ENCODE data around the gene POLR1E.
"Not testable (repeated sequence)": the region's sequence is repeated elsewhere in the genome, so short reads cannot be mapped to it uniquely, and the experiment has no call there.

Gene POLR1E

GRCh38 chr9:37464426-37465248 is 21.1 kb upstream of the POLR1E start:
- peak; percentile 94 for DNase-seq

- DNase-seq: peak; percentile 94
Measured at GRCh38 chr9:37465249-37466036, 20.3 kb upstream of the POLR1E start, which contains the start of gene ZBTB5. TSS of gene ZBTB5 (minus strand) at chr9:37465450. CDS start at chr9:37442551, 22,899 bp downstream.

- DNase-seq: peak; percentile 96
Measured at GRCh38 chr9:37466037-37466709, 19.6 kb upstream of the POLR1E start.

- DNase-seq: not testable (repeated sequence)
Measured at GRCh38 chr9:37467530-37467929, 18.2 kb upstream of the POLR1E start.

GRCh38 chr9:37468620-37469019 is 17.1 kb upstream of the POLR1E start:
- no peak for DNase-seq

GRCh38 chr9:37471942-37472684 is 13.6 kb upstream of the POLR1E start:
- DNase-seq: peak; percentile 55

- not testable (repeated sequence) for DNase-seq
Measured at GRCh38 chr9:37473982-37474381, 11.8 kb upstream of the POLR1E start.

- DNase-seq: no peak
Measured at GRCh38 chr9:37474438-37474837, 11.3 kb upstream of the POLR1E start.

- no peak for DNase-seq
Measured at GRCh38 chr9:37476930-37477329, 8.8 kb upstream of the POLR1E start.

- not testable (repeated sequence) for DNase-seq
Measured at GRCh38 chr9:37477443-37477842, 8.3 kb upstream of the POLR1E start.

GRCh38 chr9:37477987-37478619 is 7.6 kb upstream of the POLR1E start:
- DNase-seq: not testable (repeated sequence)

GRCh38 chr9:37480759-37481158 is 5.0 kb upstream of the POLR1E start:
- no peak for DNase-seq

- no peak for DNase-seq
Measured at GRCh38 chr9:37486256-37486615, 488 bp downstream of the POLR1E start.

- DNase-seq: no peak
Measured at GRCh38 chr9:37486616-37487548, 1.1 kb downstream of the POLR1E start.

- DNase-seq: no peak
Measured at GRCh38 chr9:37491939-37492338, 6.2 kb downstream of the POLR1E start.

GRCh38 chr9:37495571-37495970 is 9.8 kb downstream of the POLR1E start:
- DNase-seq: no peak

- DNase-seq: no peak
Measured at GRCh38 chr9:37496020-37496419, 10.3 kb downstream of the POLR1E start.

- DNase-seq: no peak
Measured at GRCh38 chr9:37497320-37497719, 11.6 kb downstream of the POLR1E start.

- no peak for DNase-seq
Measured at GRCh38 chr9:37498457-37498856, 12.7 kb downstream of the POLR1E start.

- DNase-seq: no peak
Measured at GRCh38 chr9:37499297-37499696, 13.5 kb downstream of the POLR1E start.

All from right kidney (tissue), 1 donor.